GM12874 (cell line): ENCODE results near the gene STK4.
A peak's percentile ranks its signal among the peaks of the same experiment; 100 is the strongest.

Experiments
- CTCF ChIP-seq: IDR thresholded peaks from 2 replicates; pipeline ENCODE4 v1.5.1; 2011; ENCODE audit warnings: low read depth, mild to moderate bottlenecking, control low read depth, low read length, moderate library complexity; ENCODE audit not compliant: insufficient read depth

The STK4 gene

GRCh38 chr20:45097485-45098102, 131.3 kb downstream of the STK4 start:
- 0 out of 2 replicates have a peak, but pooled peaks have one; percentile 19 for TF ChIP-seq CTCF

DNA sequence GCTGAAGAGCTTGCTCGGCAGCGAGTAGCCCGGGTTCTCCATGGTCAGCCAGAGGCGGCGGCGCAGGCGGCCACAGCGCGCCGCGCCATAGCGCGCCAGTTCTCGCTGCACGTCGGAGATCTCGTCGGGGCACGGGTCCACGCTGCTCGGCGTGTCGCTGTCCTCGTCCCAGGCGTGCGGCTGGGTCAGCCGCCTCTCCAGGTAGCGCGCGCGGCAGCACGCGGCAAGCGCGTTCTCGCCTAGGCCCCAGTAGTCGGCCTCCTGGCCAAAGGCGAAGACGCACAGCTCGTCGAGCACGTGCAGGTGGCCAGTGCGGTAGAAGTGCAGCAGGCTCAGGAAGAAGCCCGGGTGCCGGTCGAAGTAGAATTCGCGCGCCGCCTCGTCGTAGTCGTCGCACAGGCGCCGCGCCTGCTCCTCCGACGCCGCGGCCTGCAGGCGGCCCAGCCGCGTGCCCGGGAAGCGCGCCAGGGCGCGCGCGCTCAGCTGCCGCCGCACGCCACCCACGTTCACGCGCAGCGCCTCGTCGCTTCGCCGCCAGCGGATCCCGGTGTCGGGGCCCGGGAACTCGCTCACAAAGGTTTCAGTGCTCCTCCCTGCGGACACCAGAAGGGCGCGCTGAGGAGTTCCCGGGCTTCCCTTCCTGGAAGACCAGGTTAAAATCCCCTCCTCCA, 131.9 kb downstream of the STK4 start:
- TF ChIP-seq CTCF = no peak

DNA sequence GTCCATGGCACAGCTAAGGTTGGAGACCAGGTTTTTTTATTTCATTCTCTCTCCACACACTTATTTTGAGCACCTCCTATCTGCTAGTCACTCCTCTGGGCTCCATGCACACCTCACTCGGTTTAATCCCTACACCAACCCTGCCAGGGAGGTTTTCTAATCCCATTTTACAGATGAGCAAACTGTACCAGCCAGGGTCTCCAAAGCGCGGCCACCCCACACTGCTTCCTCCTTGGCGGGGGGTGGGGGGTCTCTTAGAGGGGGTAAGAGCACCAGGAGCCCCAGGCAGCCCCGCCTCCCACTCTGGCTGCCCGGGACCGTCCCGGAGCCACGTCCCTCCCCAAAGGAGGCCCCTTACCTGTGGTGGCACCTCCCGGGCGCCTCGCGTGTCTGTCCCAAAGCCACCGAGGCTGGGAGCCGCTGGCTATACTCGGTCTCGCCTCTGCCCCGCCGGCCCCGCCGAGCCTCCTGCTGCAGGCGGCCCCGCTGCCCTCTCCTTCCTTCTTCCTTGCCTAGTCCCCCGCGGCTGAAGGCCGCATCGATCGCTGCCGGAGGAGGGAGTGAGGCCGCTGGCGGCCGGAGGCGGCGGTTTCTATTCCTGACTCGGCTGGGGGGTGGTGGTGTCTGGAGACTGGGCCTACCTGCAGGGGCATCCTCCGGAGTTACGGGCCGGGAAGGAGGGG, 134.4 kb downstream of the STK4 start, which contains the start of gene KCNS1:
KCNS1 (minus strand) TSS at position 565 of the 683 bp plus-strand sequence. CDS start 1,891 bp downstream, outside the sequence.
- no peak for TF ChIP-seq CTCF

DNA sequence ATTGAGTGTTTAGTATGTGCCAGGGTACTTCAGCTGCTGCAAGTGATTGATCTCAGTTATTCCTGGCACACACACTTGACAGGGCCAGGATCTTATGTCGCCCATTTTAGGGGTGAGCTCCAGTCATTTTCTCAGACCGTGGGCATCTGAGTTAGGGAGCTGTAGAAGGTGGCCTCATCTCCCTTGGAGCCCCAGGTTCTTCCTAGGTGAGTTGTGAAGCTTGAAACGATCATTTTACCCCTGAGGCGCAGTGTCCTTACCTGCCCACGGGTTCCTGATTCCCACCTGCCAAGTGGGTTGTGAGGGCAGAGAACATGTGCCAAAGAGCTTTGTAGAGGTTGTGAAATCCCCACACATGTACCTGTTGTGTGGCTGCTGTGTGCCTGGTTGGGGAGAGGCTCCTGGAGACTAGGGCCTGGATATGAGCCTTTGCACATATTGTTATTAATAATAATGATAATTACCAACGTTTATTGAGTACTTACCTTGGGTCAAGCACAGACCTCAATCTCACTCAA, 135.1 kb downstream of the STK4 start:
- TF ChIP-seq CTCF = no peak

DNA sequence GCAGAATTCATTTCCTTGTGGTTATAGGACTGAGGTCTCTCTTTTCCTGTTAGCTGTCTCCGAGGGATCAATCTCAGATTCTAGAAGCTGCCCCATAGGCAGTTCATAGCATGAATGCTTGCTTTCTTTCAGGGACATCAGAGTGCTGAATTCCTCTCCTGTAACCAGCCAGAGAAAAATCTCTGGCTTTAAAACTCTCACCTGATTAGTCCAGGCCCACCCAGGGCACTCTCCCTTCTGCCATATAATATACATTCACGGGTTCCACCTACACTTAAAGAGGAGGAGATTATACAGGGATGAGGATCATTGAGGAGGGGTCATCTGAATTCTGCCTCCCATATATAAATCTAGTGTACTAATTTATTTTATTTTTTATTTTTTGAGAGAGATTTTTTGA, 136.8 kb downstream of the STK4 start:
- no peak for TF ChIP-seq CTCF

GRCh38 chr20:45104786-45105185, 138.5 kb downstream of the STK4 start:
- TF ChIP-seq CTCF = no peak

GRCh38 chr20:45105317-45105716, 139.0 kb downstream of the STK4 start:
- TF ChIP-seq CTCF = no peak
